Heart left ventricle (tissue), 16 donors: ENCODE data around the gene ABHD16B. TPM values are rescaled to one million over a fixed set of nuclear protein-coding genes. Genes with fewer than 3 reads are reported as not detected.

Experiments
- ATAC-seq, 4 donors: fragments of 200-7000 bp; cut with Tn5 transposase; one replicate each; pipeline ENCODE4 v1.9.1; 2020 to 2022; ENCODE audit warnings: moderate library complexity in 4 of 4, mild to moderate bottlenecking in 3 of 4, moderate number of reproducible peaks in 1 of 4
- DNase-seq, 5 donors: peaks; one replicate each; pipeline ENCODE4 v3.0.0-alpha.2; 2020
- H3K27ac ChIP-seq, 12 donors: fragments of 200-600 bp; sonication (generic) in 4 of 12; one replicate each; pipeline versions ENCODE4 v1.5.0 to v1.8.0; 2016 to 2022; ENCODE audit warnings: mild to moderate bottlenecking in 2 of 12
- H3K27me3 ChIP-seq, 9 donors: fragments of 200-600 bp; sonication (generic) in 2 of 9; one replicate each; pipeline versions ENCODE4 v1.5.1 to v1.8.0; 2016 to 2022; ENCODE audit warnings: mild to moderate bottlenecking in 3 of 9
- H3K36me3 ChIP-seq, 9 donors: fragments of 200-600 bp; sonication (generic) in 2 of 9; one replicate each; pipeline versions ENCODE4 v1.5.0 to v1.8.0; 2018 to 2022; ENCODE audit warnings: mild to moderate bottlenecking in 2 of 9
- H3K4me1 ChIP-seq, 12 donors: fragments of 200-600 bp; sonication (generic) in 4 of 12; one replicate each; pipeline versions ENCODE4 v1.5.0 to v1.8.0; 2016 to 2022; ENCODE audit warnings: mild to moderate bottlenecking in 3 of 12
- H3K4me3 ChIP-seq, 12 donors: fragments of 200-600 bp; sonication (generic) in 4 of 12; one replicate each; pipeline versions ENCODE4 v1.5.0 to v1.8.0; 2017 to 2022; ENCODE audit warnings: mild to moderate bottlenecking in 9 of 12, moderate library complexity in 4 of 12
- H3K9me3 ChIP-seq, 12 donors: fragments of 200-600 bp; sonication (generic) in 4 of 12; one replicate each; pipeline versions ENCODE4 v1.5.0 to v1.8.0; 2016 to 2022; ENCODE audit warnings: mild to moderate bottlenecking in 1 of 12
- POLR2A ChIP-seq, 2 donors: fragments of 450-650 bp; IDR thresholded peaks; one replicate each; pipeline ENCODE4 v1.6.1; 2017; ENCODE audit warnings: antibody characterized with exemption in 2 of 2, mild to moderate bottlenecking in 2 of 2, moderate library complexity in 2 of 2
- WGBS, 4 donors: extraction: QIAGEN DNeasy Blood & Tissue Kit in 2 of 4; methylation state at CpG; one replicate each; pipeline versions ENCODE4 v1.1.5 to v1.1.7; 2013 to 2018; 5-methylcytosine and 5-hydroxymethylcytosine counted together
- intact Hi-C, 10 donors: fragments of 100-400 bp; cut with DNase I; formaldehyde crosslinking; loops; one replicate each; pipeline versions ENCODE4 v1.11.1 to v1.14.2; 2022
- polyA plus RNA-seq, 2 donors: library from polyadenylated mRNA; stranded (reverse); fragments of 200-250 nt; gene quantifications; one replicate each; pipeline ENCODE4 v1.2.3, GENCODE V29; 2013
- total RNA-seq, 9 donors: library from RNA; depleted of rRNA in 2 of 9; stranded (reverse); fragments of >200 nt in 2 of 9; fragmentation: NEBNext Ultra II Directional in 3 of 9; extraction: Animal tissue kit (Norgen Biotek cat#: 25700) in 3 of 9; gene quantifications; one replicate each; pipeline versions ENCODE4 v1.1.0 to v1.2.4, GENCODE V29; 2016 to 2023
- TF ChIP-seq, protein P1 (sequence below), 12 donors: fragments of 200-600 bp; sonication (generic) in 4 of 12; IDR thresholded peaks; one replicate each; pipeline versions ENCODE4 v1.5.0 to v1.8.0; 2018 to 2022; ENCODE audit warnings: antibody characterized with exemption in 12 of 12, mild to moderate bottlenecking in 5 of 12
- donor health status: ischemic (EF 13 %, LVEDD 7.1; RV severe dilation, severe dysfunction).
- donor health status: healthy with polysubstance abuse.
- donor health status: DM: no; HTN: yes; CAD: no.
- donor health status: DM: no; HTN: no; CAD: no.
- donor health status: ischemic (EF 25% LVEDD 6.9; RV normal size, moderate dysfunction).
- donor health status: ischemic (EF 25% LVEDD 5.7; RV mildly dilated, moderate dysfunction).
- donor health status: healthy.
- donor health status: DM: yes; HTN: yes; CAD: no.
- donor health status: ischemic (EF 35%, LVEDD 5.7; RV mildly dilated, moderate dysfunction).
- donor health status: nonischemic (EF 11% LVEDD 7.7; RV severe dilation, severe dysfunction).
- donor health status: DM: yes; HTN: yes; CAD: no.
- donor health status: PGD.
- donor health status: ischemic (EF 29% LVEDD 5.4; RV normal size, mild dysfunction).
- donor health status: nonischemic (EF 23%, LVEDD 6.1; RV moderate dilation, normal function).

ABHD16B gene
- total and polyA plus RNA-seq, 11 donors, result 0.12 to 0.72 TPM; not detected in 9

DNA sequence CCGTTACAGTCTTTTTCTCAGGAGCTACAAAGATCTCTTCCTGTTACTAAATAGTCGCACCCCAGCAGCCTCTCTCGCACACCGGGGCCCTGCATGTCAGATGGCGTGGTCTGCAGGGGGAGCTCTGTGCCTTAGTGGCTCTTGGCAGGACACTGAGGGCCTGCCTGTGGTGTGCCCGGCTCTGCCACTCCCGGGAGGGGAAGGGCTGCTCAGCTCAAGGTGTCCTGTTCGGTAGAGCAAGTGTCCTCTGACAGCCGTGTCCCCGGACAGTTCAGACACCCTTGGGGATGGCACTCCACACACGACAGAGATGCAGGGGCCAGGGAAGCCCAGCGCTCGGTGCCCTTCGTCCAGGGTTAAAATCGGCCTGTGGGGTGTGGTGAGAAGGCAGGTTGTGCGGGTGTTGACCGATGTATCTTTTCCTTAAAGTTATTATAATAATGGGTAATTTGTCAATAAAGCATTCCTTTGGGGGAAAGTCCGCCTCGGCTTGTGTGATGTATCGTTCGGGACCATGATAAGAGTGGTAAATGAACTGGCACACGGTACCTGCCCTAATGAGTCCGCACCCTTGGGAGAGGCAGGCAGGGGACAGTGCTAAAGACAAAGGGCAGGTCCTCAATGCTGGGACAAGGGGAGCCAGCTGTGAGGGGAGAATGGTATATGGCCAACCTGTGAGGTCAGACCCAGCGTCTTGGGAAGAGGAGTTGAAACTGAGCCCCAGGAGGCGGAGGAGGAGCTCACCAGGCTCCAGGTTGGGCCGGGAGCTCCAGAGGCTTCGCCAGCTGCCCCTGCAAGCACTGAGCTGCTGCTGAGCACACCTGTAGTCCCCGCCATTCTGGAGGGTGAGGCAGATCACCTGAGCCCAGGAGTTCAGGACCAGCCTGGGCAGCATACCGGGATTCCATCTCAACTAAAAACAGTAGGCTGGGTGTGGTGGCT is 30.0 kb downstream of the ABHD16B start:
- DNase-seq (no peak), ATAC-seq (no peak)
- H3K27ac ChIP-seq, result no peak overlapping the region
- peaks cover 0 to 55% (median 40%) of the 10 kb centered on the region in 9 donors for H3K36me3 ChIP-seq
- no peak for TF ChIP-seq POLR2A (IDR thresholded peaks at IDR 0.05)
- TF ChIP-seq, protein P1, sequence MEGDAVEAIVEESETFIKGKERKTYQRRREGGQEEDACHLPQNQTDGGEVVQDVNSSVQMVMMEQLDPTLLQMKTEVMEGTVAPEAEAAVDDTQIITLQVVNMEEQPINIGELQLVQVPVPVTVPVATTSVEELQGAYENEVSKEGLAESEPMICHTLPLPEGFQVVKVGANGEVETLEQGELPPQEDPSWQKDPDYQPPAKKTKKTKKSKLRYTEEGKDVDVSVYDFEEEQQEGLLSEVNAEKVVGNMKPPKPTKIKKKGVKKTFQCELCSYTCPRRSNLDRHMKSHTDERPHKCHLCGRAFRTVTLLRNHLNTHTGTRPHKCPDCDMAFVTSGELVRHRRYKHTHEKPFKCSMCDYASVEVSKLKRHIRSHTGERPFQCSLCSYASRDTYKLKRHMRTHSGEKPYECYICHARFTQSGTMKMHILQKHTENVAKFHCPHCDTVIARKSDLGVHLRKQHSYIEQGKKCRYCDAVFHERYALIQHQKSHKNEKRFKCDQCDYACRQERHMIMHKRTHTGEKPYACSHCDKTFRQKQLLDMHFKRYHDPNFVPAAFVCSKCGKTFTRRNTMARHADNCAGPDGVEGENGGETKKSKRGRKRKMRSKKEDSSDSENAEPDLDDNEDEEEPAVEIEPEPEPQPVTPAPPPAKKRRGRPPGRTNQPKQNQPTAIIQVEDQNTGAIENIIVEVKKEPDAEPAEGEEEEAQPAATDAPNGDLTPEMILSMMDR (IDR thresholded peaks at IDR 0.05), result no peak
- H3K4me3 ChIP-seq, result no peak overlapping the region
- intact Hi-C loops, result loop anchor here in 1 of 10 donors (10.0 kb wide), 1 partner anchor 173 kb away; the partner anchor contains the start of gene TCEA2
- peaks cover 2 to 25% (median 12%) of the 10 kb centered on the region in 12 donors for H3K4me1 ChIP-seq
- 83 to 87% (median 86%) methylated on average over 28 to 29 of the region's 29 CpGs for WGBS, 4 donors
- no peaks in the 10 kb centered on the region for H3K27me3 ChIP-seq
- no peaks in the 10 kb centered on the region for H3K9me3 ChIP-seq

DNA sequence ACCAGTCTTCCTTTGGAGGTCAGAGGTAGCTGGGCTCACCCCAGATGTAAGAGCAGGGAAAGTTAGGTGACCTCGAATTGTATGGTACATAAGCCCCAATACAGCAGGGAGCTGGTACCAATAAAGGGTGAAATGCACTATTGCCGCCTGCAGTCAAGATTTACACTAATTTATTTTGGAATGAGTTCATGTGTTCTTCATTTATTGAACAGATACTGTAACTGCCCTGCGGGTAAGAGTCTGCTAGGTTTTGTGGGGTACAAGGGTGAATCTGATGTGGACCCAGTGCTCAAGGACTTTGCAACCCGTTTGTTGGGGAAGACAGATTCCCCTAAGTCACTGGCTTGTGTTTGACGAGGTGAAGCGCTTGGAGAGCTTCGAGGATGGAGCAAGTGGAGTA is 31.1 kb downstream of the ABHD16B start:
- DNase-seq, result no peak
- no peak for TF ChIP-seq POLR2A (IDR thresholded peaks at IDR 0.05)
- TF ChIP-seq, protein P1 (IDR thresholded peaks at IDR 0.05), result no peak
- H3K27ac ChIP-seq, result no peak overlapping the region
- no peaks in the 10 kb centered on the region for H3K27me3 ChIP-seq
- WGBS, 4 donors, result 86 to 93% (median 89%) methylated on average over 7 of the region's 7 CpGs
- peaks cover 5 to 36% (median 22%) of the 10 kb centered on the region in 12 donors for H3K4me1 ChIP-seq
- ATAC-seq, result no peak
- H3K9me3 ChIP-seq, result no peaks in the 10 kb centered on the region
- intact Hi-C loops, result loop anchor here in 1 of 10 donors (10.0 kb wide), 1 partner anchor 172 kb away; the partner anchor contains the start of gene TCEA2
- H3K4me3 ChIP-seq, result no peak overlapping the region
- peaks cover 0 to 46% (median 32%) of the 10 kb centered on the region in 9 donors for H3K36me3 ChIP-seq

DNA sequence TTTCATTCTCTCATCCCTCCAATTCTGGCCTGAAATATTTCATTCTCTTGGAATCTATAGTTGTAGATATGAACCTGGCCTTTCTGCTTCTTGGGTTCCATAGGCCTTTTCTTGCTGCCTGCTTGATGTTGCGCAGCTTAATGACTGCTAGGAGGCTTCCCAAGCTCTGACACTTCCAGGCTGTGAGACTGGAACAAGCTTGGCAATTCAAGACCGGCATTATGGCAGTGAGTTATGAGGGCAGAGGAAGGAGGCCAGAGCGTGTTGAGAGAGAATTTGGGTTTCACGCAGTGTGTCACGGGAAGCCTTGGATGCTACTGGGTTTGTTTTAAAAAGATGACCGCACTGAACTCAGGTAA is 32.7 kb downstream of the ABHD16B start:
- Histone ChIP-seq H3K9me3 (no peaks in the 10 kb centered on the region), H3K36me3 (peaks cover 0 to 43% (median 21%) of the 10 kb centered on the region in 9 donors), H3K27me3 (no peaks in the 10 kb centered on the region), H3K4me3 (peak overlapping the region in 11 of 12 donors; percentile 32 to 80 (median 68)), H3K27ac (peak overlapping the region in 11 of 12 donors; percentile 65 to 88 (median 80)), H3K4me1 (peaks cover 5 to 45% (median 31%) of the 10 kb centered on the region in 12 donors)
- ATAC-seq (no peak), DNase-seq (no peak)
- TF ChIP-seq, protein P1 (IDR thresholded peaks at IDR 0.05), result no peak
- TF ChIP-seq POLR2A (IDR thresholded peaks at IDR 0.05), result no peak
- 31 to 43% (median 34%) methylated on average over 6 of the region's 6 CpGs for WGBS, 4 donors
- intact Hi-C loops, result loop anchor here in 2 of 10 donors (2.0 to 10.0 kb wide), 2 partner anchors 29 to 171 kb away; partner anchors contain the start of genes TCEA2 (in 1 of the 2) and TPD52L2 (in 1 of the 2)
